ENCODE results near the gene PRPF39.

- TF ChIP-seq CTCF (IDR thresholded peaks at IDR 0.05 in 4 of 5, conservative IDR thresholded peaks at IDR 0.05 in 1 of 5) = no peak
- no peak for TF ChIP-seq POLR2A (IDR thresholded peaks at IDR 0.05)
Measured at GRCh38 chr14:45103806-45104205, 19.9 kb downstream of the PRPF39 start.

All from gastrocnemius medialis (tissue), 4 donors.